Measurements from ENCODE around the gene FAM236C.
"Not testable (repeated sequence)": the region's sequence is repeated elsewhere in the genome, so short reads cannot be mapped to it uniquely, and the experiment has no call there.

Gene FAM236C

GRCh38 chrX:72912315-72912714, at the start of gene FAM236C:
Gene FAM236C (plus strand): TSS chrX:72912615. CDS start chrX:72912715, 100 bp downstream.
- not testable (repeated sequence) for DNase-seq (ENCODE audit: low read depth); H3K4me3 ChIP-seq (ENCODE audit: low read depth, low read length)

- not testable (repeated sequence) for DNase-seq (ENCODE audit: low read depth); H3K4me3 ChIP-seq (ENCODE audit: low read depth, low read length)
Observed at GRCh38 chrX:72882898-72883297, 29.5 kb upstream of the FAM236C start.

GRCh38 chrX:72889740-72890139, 22.7 kb upstream of the FAM236C start:
- H3K4me3 ChIP-seq (ENCODE audit: low read depth, low read length); DNase-seq (ENCODE audit: low read depth): not testable (repeated sequence)

GRCh38 chrX:72916096-72916495, 3.7 kb downstream of the FAM236C start:
- DNase-seq (ENCODE audit: low read depth); H3K4me3 ChIP-seq (ENCODE audit: low read depth, low read length): not testable (repeated sequence)

GRCh38 chrX:72932283-72932682, 19.9 kb downstream of the FAM236C start:
- not testable (repeated sequence) for H3K4me3 ChIP-seq (ENCODE audit: low read depth, low read length); DNase-seq (ENCODE audit: low read depth)

- not testable (repeated sequence) for H3K4me3 ChIP-seq (ENCODE audit: low read depth, low read length); DNase-seq (ENCODE audit: low read depth)
Observed at GRCh38 chrX:72936455-72936854, 24.0 kb downstream of the FAM236C start.

GRCh38 chrX:72936882-72937455, 24.6 kb downstream of the FAM236C start:
- H3K4me3 ChIP-seq (ENCODE audit: low read depth, low read length); DNase-seq (ENCODE audit: low read depth): not testable (repeated sequence)

GRCh38 chrX:72937906-72938305, 25.5 kb downstream of the FAM236C start, which contains the start of gene FAM236A:
Gene FAM236A (plus strand): TSS chrX:72938206. CDS start chrX:72938263, 57 bp downstream.
- not testable (repeated sequence) for DNase-seq (ENCODE audit: low read depth)

GRCh38 chrX:72942272-72942671, 29.9 kb downstream of the FAM236C start:
- DNase-seq (ENCODE audit: low read depth); H3K4me3 ChIP-seq (ENCODE audit: low read depth, low read length): not testable (repeated sequence)

More at GRCh38 chrX:72937906-72938305, 25.5 kb downstream of the FAM236C start, which contains the start of gene FAM236A:
- not testable (repeated sequence) for H3K4me3 ChIP-seq (ENCODE audit: low read depth, low read length)

GRCh38 chrX:72943035-72943818, 30.8 kb downstream of the FAM236C start:
- not testable (repeated sequence) for DNase-seq (ENCODE audit: low read depth); H3K4me3 ChIP-seq (ENCODE audit: low read depth, low read length)

- H3K4me3 ChIP-seq (ENCODE audit: low read depth, low read length); DNase-seq (ENCODE audit: low read depth): not testable (repeated sequence)
Observed at GRCh38 chrX:72943819-72944169, 31.4 kb downstream of the FAM236C start, which contains the start of gene DMRTC1. Gene DMRTC1 (minus strand): TSS chrX:72943837. CDS start chrX:72875694, 68,143 bp downstream.

GRCh38 chrX:72959971-72960370, 47.6 kb downstream of the FAM236C start:
- not testable (repeated sequence) for DNase-seq (ENCODE audit: low read depth); H3K4me3 ChIP-seq (ENCODE audit: low read depth, low read length)

Measured in NB4 (cell line).